ENCODE results near the gene SPDYE5.
"Not testable (repeated sequence)": the region's sequence is repeated elsewhere in the genome, so short reads cannot be mapped to it uniquely, and the experiment has no call there.

GRCh38 chr7:75485979-75486643, 6.0 kb upstream of the SPDYE5 start, which contains the start of gene POM121C:
- not testable (repeated sequence) for TF ChIP-seq CTCF, POLR2A (IDR thresholded peaks at IDR 0.05)
- TF ChIP-seq POLR2AphosphoS5 (IDR thresholded peaks at IDR 0.05): peak; percentile 24 to 34 (median 33)
